ENCODE measurements around the gene GOLGA6L7. TPM values are rescaled to one million over a fixed set of nuclear protein-coding genes. Genes with fewer than 3 reads are reported as not detected.
"Not testable (repeated sequence)": the region's sequence is repeated elsewhere in the genome, so short reads cannot be mapped to it uniquely, and the experiment has no call there.

GOLGA6L7 gene
- total RNA-seq, 1 experiment from 2014 or later, result not detected

DNA sequence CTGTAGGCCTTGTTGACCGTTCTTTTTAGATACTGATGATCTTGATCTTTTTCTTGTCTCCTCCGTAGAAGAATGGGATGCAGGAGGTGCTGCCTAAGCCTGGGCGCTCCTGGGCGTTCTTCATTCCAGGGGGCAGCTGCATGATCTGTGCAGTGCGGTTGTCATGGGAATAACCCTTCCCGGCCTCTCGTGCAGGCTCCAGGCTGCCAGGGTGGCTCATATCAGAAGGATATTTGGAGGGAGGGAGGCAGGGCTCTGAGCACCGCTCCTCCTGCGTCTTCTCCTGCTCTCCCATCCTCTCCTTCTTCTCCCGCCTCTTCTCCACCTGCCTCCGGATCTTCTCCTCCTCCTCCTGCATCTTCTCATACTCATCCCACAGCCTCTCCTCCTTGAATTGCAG is 6.2 kb downstream of the GOLGA6L7 start:
- not testable (repeated sequence) for H3K4me3 ChIP-seq (ENCODE audit: insufficient read depth, low read depth, low read length); H3K36me3 ChIP-seq (replicated peaks; ENCODE audit: control insufficient read depth, insufficient read depth, low read length); DNase-seq; H3K27me3 ChIP-seq (ENCODE audit: control insufficient read depth, insufficient read depth, low read length)

DNA sequence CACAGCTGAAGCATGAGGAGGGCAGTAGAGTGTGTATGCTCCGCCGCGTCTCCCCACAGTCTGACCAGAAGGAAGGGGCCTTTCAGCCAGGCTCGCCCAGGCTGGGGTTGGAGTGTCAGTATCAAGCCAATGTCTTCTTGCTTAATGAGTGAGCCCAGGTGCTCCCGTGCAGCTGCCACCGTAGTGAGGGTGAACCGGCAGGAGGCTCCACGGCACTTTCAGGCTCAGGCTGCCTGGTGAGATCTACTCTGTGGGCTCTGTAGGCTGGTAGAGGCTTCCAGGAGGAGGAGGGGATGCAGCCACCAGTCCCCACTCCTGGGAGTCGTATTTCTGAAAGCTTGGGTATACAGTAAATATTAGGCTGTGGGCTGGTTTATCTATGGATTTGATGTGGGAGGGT is 8.2 kb downstream of the GOLGA6L7 start:
- not testable (repeated sequence) for DNase-seq; H3K27me3 ChIP-seq (ENCODE audit: control insufficient read depth, insufficient read depth, low read length); H3K36me3 ChIP-seq (replicated peaks; ENCODE audit: control insufficient read depth, insufficient read depth, low read length); H3K4me3 ChIP-seq (ENCODE audit: insufficient read depth, low read depth, low read length)

DNA sequence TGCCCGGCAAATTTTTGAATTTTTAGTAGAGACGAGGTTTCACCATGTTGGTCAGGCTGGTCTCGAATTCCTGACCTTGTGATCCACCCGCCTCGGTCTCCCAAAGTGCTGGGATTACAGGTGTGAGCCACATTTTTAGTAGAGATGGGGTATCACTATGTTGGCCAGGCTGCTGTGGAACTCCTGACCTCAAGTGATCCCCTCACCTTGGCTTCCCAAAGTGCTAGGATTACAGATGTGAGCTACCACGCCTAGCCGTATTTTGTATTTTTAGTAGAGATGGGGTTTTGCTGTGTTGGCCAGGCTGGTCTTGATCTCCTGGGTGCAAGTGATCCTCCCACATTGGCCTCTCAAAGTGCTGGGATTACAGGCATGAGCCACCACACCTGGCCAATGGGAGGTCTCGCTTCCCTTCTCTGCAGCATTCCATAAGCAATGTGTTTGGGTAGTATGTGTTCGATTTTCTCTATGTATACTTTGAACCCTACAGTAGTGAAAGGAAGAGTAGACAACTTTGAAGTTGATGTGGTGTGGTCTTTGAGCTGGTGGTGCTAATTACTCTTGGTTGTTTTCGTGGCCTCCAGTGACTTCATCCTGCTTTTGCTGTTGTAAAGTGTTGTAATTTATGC is 13.4 kb downstream of the GOLGA6L7 start:
- DNase-seq; H3K4me3 ChIP-seq (ENCODE audit: insufficient read depth, low read depth, low read length); H3K27me3 ChIP-seq (ENCODE audit: control insufficient read depth, insufficient read depth, low read length); H3K36me3 ChIP-seq (replicated peaks; ENCODE audit: control insufficient read depth, insufficient read depth, low read length): not testable (repeated sequence)

DNA sequence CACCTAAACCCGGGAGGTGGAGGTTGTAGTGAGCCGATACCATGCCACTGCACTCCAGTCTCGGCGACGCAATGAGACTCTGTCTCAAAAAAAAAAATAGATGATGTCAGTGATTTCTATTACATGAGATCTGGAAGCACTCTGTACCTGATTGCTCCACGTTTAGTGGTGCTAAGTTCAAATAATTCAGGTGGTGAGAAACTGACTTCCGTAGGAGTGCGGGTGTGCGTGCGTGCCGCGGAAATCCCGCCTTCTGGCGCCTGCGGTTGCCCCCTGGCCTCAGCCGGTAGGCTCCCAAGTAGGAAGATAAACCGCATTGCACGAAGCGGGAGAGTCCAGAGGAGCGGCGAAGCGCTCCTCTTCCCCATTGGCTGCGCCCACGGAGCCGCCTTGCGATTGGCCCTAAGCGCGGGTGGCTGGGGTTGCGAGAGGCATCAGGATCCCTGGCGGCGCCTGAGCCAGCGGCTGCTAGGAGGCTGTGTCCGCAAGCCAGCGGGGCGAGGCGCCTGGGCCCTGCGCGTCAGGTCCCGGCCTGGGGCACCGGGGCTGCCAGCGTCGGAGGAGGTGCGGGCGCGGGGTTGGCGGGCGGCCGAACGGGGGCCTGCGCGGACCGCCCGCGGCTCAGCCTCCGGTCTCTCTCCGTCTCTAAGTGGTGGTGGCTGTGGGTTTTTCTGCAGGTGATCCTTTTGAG is 16.4 kb downstream of the GOLGA6L7 start:
- H3K36me3 ChIP-seq (replicated peaks; ENCODE audit: control insufficient read depth, insufficient read depth, low read length); H3K27me3 ChIP-seq (ENCODE audit: control insufficient read depth, insufficient read depth, low read length): not testable (repeated sequence)
- H3K4me3 ChIP-seq (ENCODE audit: insufficient read depth, low read depth, low read length), result peak overlapping the region; percentile 21
- peak; percentile 92 for DNase-seq

DNA sequence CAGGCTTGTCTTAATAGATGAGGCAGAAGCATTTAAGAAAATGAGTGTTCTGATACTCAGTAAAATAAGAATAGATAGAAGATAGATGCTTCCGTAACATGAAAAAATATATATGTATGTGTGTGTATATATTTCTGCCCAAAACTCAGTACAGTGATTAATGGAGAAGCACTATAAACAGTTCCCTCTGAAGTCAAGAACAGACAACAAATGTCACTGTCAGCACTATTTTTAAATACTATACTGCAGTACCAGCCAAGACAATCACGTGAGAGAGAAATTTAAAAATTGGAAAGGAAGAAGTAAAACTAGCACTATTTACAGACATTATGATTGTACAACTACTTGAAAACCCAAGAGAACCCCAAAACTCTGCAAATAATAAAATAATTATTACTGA is 27.0 kb downstream of the GOLGA6L7 start:
- H3K36me3 ChIP-seq (replicated peaks; ENCODE audit: control insufficient read depth, insufficient read depth, low read length); DNase-seq: not testable (repeated sequence)

DNA sequence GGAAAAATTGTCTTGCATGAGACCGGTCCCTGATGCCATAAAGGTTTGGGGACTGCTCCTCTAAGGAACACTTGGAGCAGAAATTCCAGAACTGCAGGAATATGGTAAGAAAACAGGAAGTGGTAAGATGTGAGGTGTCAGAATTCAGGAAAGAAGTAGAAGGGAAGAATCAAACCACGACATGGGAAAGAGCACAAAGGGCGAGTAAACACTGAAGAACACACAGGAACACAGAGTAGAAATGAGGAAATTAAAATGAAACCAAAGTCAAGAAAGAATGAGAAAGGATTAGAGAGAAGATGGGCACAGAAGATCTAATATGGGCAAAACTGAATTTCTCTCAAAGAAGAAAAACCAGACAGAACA is 28.5 kb downstream of the GOLGA6L7 start:
- not testable (repeated sequence) for DNase-seq; H3K4me3 ChIP-seq (ENCODE audit: insufficient read depth, low read depth, low read length); H3K36me3 ChIP-seq (replicated peaks; ENCODE audit: control insufficient read depth, insufficient read depth, low read length); H3K27me3 ChIP-seq (ENCODE audit: control insufficient read depth, insufficient read depth, low read length)

More for the DNA sequence above, 27.0 kb downstream of the GOLGA6L7 start:
- H3K4me3 ChIP-seq (ENCODE audit: insufficient read depth, low read depth, low read length); H3K27me3 ChIP-seq (ENCODE audit: control insufficient read depth, insufficient read depth, low read length): not testable (repeated sequence)

DNA sequence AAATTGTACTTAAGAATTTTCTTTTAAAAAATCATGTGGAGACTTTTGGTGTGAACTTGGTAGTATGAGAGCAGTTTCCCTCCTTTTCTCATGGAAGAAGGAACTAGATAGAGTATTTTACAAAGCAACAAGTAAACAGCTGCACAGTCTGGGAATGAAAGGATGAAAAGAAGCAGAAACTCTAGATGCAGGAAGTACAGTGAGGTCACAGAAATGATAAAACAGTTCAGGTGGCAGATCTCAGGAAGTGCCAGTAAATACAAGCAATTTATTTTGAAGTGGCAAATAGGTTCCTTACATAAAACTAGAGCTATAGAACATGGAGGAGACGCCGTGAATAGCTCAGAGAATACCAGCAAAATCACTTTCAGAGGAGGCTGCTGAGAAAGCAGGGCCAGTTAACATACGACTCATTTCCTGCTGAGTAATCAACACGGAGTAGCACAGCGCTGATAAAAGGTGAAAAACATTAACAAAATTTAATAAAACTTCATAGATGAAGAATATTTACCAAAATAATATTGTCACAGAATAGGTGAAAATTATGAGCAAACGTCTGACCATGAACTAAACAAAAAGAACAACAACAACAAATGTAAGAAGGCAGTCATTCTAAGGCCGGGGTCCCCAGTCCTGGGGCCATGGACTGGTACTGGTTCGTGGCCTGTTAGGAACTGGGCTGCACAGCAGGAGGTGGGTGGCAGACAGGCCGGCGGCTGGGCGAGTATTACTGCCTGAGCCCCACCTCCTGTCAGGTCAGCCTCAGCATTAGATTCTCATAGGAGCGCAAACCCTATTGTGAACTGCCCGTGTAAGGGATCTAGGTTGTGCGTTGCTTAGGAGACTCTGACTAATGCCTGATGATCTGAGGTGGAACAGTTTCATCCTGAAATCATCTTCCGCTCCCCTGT is 29.2 kb downstream of the GOLGA6L7 start:
- not testable (repeated sequence) for H3K36me3 ChIP-seq (replicated peaks; ENCODE audit: control insufficient read depth, insufficient read depth, low read length); H3K27me3 ChIP-seq (ENCODE audit: control insufficient read depth, insufficient read depth, low read length); DNase-seq; H3K4me3 ChIP-seq (ENCODE audit: insufficient read depth, low read depth, low read length)

DNA sequence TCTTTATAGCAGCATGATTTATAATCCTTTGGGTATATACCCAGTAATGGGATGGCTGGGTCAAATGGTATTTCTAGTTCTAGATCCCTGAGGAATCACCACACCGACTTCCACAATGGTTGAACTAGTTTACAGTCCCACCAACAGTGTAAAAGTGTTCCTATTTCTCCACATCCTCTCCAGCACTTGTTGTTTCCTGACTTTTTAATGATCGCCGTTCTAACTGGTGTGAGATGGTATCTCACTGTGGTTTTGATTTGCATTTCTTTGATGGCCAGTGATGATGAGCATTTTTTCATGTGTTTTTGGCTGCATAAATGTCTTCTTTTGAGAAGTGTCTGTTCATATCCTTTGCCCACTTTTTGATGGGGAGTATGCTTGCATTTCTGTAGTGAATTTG is 30.3 kb downstream of the GOLGA6L7 start:
- not testable (repeated sequence) for DNase-seq; H3K4me3 ChIP-seq (ENCODE audit: insufficient read depth, low read depth, low read length); H3K27me3 ChIP-seq (ENCODE audit: control insufficient read depth, insufficient read depth, low read length); H3K36me3 ChIP-seq (replicated peaks; ENCODE audit: control insufficient read depth, insufficient read depth, low read length)

DNA sequence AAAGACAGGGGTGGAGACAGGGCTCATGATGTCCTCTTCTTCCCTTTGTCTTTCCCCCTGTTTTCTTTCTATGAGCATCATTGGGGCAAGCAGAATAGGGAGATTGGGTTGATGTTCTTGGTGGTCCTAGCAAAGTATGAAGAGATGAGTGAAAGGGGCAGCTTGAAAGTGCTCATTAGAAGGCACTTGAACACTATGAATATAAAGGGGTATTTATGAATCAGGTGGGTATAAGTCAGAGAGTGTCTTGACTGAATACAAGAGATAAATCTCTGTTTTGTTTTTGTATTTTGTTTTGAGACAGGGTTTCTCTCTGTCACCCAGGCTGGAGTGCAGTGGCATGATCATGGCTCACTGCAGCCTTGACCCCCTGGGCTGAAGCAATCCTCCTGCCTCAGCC is 34.4 kb downstream of the GOLGA6L7 start:
- H3K36me3 ChIP-seq (replicated peaks; ENCODE audit: control insufficient read depth, insufficient read depth, low read length); H3K4me3 ChIP-seq (ENCODE audit: insufficient read depth, low read depth, low read length); DNase-seq; H3K27me3 ChIP-seq (ENCODE audit: control insufficient read depth, insufficient read depth, low read length): not testable (repeated sequence)

DNA sequence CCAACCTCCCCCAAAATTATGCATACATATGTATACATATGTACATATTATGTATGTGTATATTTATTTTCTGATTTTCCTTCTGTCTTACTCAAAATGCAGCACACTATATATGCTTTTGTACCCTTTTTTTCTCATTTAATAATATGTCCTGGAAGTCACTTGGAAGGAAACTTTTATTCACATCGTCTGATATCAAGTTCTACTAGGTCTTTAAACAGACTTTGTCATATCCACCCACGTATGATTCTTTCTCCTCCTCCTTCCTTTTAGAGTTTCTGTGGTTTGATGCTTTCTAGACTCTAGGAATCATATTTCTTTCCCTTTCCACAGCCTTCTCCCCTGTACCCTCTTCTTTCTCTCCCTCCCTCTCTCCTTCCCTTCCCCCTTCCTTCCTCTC is 35.1 kb downstream of the GOLGA6L7 start:
- H3K4me3 ChIP-seq (ENCODE audit: insufficient read depth, low read depth, low read length); H3K27me3 ChIP-seq (ENCODE audit: control insufficient read depth, insufficient read depth, low read length); H3K36me3 ChIP-seq (replicated peaks; ENCODE audit: control insufficient read depth, insufficient read depth, low read length); DNase-seq: not testable (repeated sequence)

DNA sequence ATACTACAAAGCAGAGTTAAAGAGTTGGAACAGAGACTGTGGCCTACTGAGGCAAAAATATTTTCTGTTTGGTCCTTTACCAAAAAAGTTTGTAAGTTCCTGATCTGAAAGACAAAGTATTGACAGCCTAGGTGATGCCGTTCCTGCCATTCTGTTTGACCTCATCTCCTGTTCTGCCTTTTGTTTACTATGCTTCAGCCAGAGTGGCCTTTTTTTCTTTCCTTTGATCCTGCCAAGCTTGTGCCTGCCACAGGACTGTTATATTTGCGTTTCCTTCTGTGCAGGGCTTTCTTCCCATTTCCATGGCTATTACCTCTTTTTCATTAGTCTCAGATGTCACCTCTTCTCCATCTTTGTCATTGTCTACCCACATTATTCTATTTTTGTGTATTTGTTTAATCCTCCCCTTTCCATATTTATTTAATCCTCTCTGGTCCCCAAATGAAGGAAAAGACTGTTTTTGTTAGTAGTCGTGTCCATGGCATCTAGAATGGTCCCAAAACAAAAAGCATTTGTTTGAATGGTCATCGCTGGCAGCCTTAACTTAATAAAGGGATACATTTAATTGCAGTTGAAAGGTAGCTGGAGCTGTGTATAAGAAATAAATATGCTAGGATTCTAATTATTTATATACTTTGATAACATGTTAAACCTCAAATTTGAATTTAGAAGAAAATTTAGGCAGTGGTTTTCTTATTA is 36.4 kb downstream of the GOLGA6L7 start:
- H3K4me3 ChIP-seq (ENCODE audit: insufficient read depth, low read depth, low read length); H3K36me3 ChIP-seq (replicated peaks; ENCODE audit: control insufficient read depth, insufficient read depth, low read length); DNase-seq; H3K27me3 ChIP-seq (ENCODE audit: control insufficient read depth, insufficient read depth, low read length): not testable (repeated sequence)

DNA sequence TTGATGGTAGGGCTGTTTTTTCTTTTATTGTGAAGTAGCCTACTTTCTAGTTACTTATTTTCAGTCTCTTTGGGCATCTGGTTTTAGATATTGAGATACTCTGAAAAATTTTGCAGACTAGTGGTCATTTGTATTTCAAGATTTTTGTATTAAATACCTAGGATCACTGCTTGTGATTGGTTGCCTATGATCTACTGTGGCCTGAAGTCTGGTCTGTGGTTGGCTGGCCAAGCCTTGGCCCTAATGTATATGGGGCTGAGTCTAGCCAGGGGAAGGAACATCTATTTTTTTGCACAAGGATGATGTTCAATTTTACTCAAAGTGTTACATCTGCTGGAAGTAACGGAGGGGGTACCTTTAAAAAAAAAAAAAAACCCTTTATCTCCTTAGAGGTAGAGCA is 38.0 kb downstream of the GOLGA6L7 start:
- H3K36me3 ChIP-seq (replicated peaks; ENCODE audit: control insufficient read depth, insufficient read depth, low read length); DNase-seq; H3K4me3 ChIP-seq (ENCODE audit: insufficient read depth, low read depth, low read length); H3K27me3 ChIP-seq (ENCODE audit: control insufficient read depth, insufficient read depth, low read length): not testable (repeated sequence)

DNA sequence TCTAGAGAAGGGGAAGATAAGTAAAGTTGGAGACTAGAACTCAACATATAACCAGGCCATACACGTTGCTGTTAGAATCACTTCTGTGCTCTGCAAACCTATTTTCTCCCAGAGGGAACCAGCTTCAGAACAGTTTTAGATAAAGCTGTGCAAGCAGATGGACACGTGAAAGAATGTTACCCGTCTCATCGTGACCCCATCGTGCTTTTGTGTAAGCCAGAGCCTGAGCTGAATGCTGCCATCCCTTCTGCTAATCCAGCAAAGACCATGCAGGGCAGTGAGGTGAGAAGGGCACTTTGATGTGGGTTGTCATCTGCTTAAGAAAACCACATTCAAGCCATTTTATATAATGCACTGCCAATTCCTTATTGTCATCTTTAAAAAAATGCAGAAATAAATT is 40.3 kb downstream of the GOLGA6L7 start:
- not testable (repeated sequence) for H3K4me3 ChIP-seq (ENCODE audit: insufficient read depth, low read depth, low read length); H3K27me3 ChIP-seq (ENCODE audit: control insufficient read depth, insufficient read depth, low read length); H3K36me3 ChIP-seq (replicated peaks; ENCODE audit: control insufficient read depth, insufficient read depth, low read length); DNase-seq

DNA sequence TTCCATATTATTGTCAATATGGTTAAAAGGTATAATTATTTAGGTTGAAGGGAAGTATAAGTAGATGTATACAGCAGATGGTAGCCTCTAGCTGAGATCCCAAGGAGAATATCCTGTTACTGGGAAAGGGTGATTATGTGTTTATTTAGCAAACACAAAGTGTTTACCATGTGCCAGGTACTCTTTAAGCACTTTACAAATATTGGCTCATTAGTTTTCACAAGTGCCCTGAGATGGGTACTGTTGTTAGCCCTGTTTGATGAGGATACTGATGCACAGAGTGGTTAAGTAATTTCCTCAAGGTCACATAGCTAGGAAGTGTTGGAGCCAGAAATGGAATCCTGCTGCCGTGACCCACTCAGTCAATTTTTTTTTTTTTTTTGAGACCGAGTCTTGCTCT is 48.1 kb downstream of the GOLGA6L7 start:
- not testable (repeated sequence) for H3K27me3 ChIP-seq (ENCODE audit: control insufficient read depth, insufficient read depth, low read length); H3K36me3 ChIP-seq (replicated peaks; ENCODE audit: control insufficient read depth, insufficient read depth, low read length); DNase-seq; H3K4me3 ChIP-seq (ENCODE audit: insufficient read depth, low read depth, low read length)
